Epithelial cell of esophagus (primary cell): ENCODE measurements around the gene CTNND2.

ENCODE experiments used
- DNase-seq: peaks from one replicate; pipeline ENCODE4 v3.0.0; 2010; ENCODE audit warnings: low read depth
- H3K4me3 ChIP-seq: 2 replicates; pipeline ENCODE4 v1.5.1; 2011; ENCODE audit warnings: mild to moderate bottlenecking, low read length, control low read depth
- CTCF ChIP-seq: IDR thresholded peaks from 2 replicates; pipeline ENCODE4 v1.5.1; 2011; ENCODE audit warnings: low read depth, mild to moderate bottlenecking, low read length, control low read depth, inconsistent platforms; ENCODE audit not compliant: insufficient read depth; ENCODE audit errors: missing control alignments

Gene CTNND2

DNA sequence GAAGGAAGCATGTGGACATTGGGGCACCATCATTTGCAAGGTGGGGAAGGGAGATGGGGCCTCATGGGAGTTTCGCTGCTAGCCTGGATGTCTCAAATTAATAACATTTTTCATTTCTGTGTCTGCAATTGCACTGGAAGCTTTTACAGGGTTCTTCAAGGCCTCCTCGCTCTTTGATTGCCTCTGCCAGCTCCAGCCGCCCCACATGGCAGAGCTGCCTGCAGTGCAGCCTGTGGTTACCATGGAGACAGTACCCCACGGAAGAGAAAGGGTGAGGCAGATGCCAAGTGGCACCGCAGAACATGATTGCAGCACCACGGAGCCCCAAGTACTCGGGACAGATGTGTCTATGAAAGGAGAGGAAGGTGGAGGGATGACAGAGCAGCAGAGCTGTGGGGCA lies 25.4 kb downstream of the CTNND2 start:
- DNase-seq, result no peak
- no peak for TF ChIP-seq CTCF
- no peak overlapping the region for H3K4me3 ChIP-seq

DNA sequence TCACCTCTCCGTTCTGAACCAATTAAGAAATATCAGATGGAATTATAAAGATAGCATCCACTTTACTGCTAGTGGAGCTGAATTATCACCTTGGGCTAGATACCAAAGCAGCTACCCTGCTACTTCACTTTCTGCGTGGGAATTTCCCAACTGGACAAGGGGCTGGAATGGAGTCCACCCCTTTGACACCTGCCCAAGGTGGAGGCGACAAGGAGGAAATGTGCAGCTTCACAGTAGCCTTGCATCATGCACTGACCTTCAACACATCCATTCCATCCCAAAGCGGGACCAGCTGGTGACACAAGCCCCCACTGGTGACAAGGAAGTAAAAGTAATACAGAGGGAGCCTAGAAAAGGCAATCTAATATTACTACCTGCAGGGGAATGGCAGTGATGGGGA lies 30.7 kb downstream of the CTNND2 start:
- no peak for DNase-seq

GRCh38 chr5:11869203-11869602 lies 35.0 kb downstream of the CTNND2 start:
- no peak overlapping the region for H3K4me3 ChIP-seq
- no peak for TF ChIP-seq CTCF
- DNase-seq, result no peak

More for the DNA sequence above, 30.7 kb downstream of the CTNND2 start:
- no peak overlapping the region for H3K4me3 ChIP-seq
- no peak for TF ChIP-seq CTCF

- no peak overlapping the region for H3K4me3 ChIP-seq
- no peak for DNase-seq
- no peak for TF ChIP-seq CTCF
Observed at GRCh38 chr5:11863911-11864310, 40.3 kb downstream of the CTNND2 start.

GRCh38 chr5:11857391-11857790 lies 46.9 kb downstream of the CTNND2 start:
- no peak for TF ChIP-seq CTCF
- DNase-seq, result no peak
- no peak overlapping the region for H3K4me3 ChIP-seq

GRCh38 chr5:11854936-11855335 lies 49.3 kb downstream of the CTNND2 start:
- no peak overlapping the region for H3K4me3 ChIP-seq
- TF ChIP-seq CTCF, result no peak
- DNase-seq, result no peak

DNA sequence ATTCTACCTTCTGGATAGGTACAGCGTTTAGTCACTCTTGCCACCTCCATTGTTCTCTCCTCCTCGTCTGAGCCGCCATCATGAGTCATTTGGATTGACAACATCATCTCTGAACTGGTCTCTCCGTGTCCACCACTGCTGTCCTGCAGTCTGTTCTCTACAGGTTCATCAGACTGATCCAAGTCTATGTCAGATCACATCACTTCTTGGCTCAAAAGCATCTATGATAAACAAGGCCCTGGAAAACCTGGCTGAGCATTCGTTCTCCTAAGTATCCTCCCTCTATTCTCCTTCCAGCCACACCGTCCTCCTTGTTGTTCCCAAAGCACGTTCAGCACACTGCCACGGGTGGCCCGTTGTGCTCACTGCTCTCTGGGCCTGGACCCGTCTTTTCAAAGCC lies 50.5 kb downstream of the CTNND2 start:
- TF ChIP-seq CTCF, result no peak
- H3K4me3 ChIP-seq, result no peak overlapping the region
- no peak for DNase-seq
